SK-N-SH treated with all-trans-retinoic acid at 6 μM for 48 hours (cell line): Measurements from ENCODE around the gene DCBLD1.

Source experiments
- ATAC-seq: fragments of 200-7000 bp; cut with Tn5 transposase; 3 replicates; pipeline ENCODE4 v1.9.1; 2020; ENCODE audit warnings: mild to moderate bottlenecking, moderate library complexity
- ARNTL ChIP-seq: fragments of 450-650 bp; formaldehyde crosslinking; IDR thresholded peaks from 2 replicates; pipeline ENCODE4 v1.5.0; 2020; ENCODE audit warnings: low read depth, mild to moderate bottlenecking, moderate library complexity, borderline replicate concordance
- BACH2 ChIP-seq: fragments of 250-450 bp; sonication (Bioruptor Pico); IDR thresholded peaks from 2 replicates; pipeline ENCODE4 v1.9.0; 2021; ENCODE audit warnings: mild to moderate bottlenecking, borderline replicate concordance
- CSDC2 ChIP-seq: fragments of 250-450 bp; sonication (Bioruptor Pico); IDR thresholded peaks from 2 replicates; pipeline ENCODE4 v1.5.0; 2020; ENCODE audit warnings: mild to moderate bottlenecking, moderate library complexity
- ISL1 ChIP-seq: fragments of 250-450 bp; sonication (Bioruptor Pico); IDR thresholded peaks from 2 replicates; pipeline ENCODE4 v2.1.2; 2022; ENCODE audit warnings: mild to moderate bottlenecking, moderate library complexity
- OSR1 ChIP-seq: fragments of 250-450 bp; sonication (Bioruptor Pico); IDR thresholded peaks from 2 replicates; pipeline ENCODE4 v1.8.0; 2022; ENCODE audit warnings: moderate library complexity, mild to moderate bottlenecking, inconsistent platforms
- POU6F1 ChIP-seq: fragments of 250-450 bp; sonication (Bioruptor Pico); IDR thresholded peaks from 2 replicates; pipeline ENCODE4 v1.8.0; 2021; ENCODE audit warnings: low read depth, mild to moderate bottlenecking, moderate library complexity, borderline replicate concordance
- RARB ChIP-seq: fragments of 250-450 bp; sonication (Bioruptor Pico); IDR thresholded peaks from 2 replicates; pipeline ENCODE4 v1.8.0; 2021; ENCODE audit warnings: mild to moderate bottlenecking, moderate library complexity
- SNAI2 ChIP-seq: fragments of 250-450 bp; sonication (Bioruptor Pico); IDR thresholded peaks from 2 replicates; pipeline ENCODE4 v1.5.0; 2020; ENCODE audit warnings: mild to moderate bottlenecking, moderate library complexity
- TCF4 ChIP-seq: fragments of 250-450 bp; sonication (Bioruptor Pico); IDR thresholded peaks from 2 replicates; pipeline ENCODE4 v1.8.0; 2021; ENCODE audit warnings: mild to moderate bottlenecking, moderate library complexity, borderline replicate concordance
- TOX ChIP-seq: fragments of 250-450 bp; sonication (Bioruptor Pico); IDR thresholded peaks from 2 replicates; pipeline ENCODE4 v1.8.0; 2021; ENCODE audit warnings: mild to moderate bottlenecking, moderate library complexity, borderline replicate concordance
- ZFP3 ChIP-seq: fragments of 250-450 bp; sonication (Bioruptor Pico); IDR thresholded peaks from 2 replicates; pipeline ENCODE4 v1.5.0; 2020; ENCODE audit warnings: mild to moderate bottlenecking, moderate library complexity
- ZNF565 ChIP-seq: fragments of 450-650 bp; formaldehyde crosslinking; conservative IDR thresholded peaks from 2 replicates; pipeline ENCODE4 v1.5.0; 2020; ENCODE audit warnings: low read depth, mild to moderate bottlenecking, moderate library complexity
- ZNF70 ChIP-seq: fragments of 450-650 bp; formaldehyde crosslinking; IDR thresholded peaks from 2 replicates; pipeline ENCODE4 v1.5.0; 2020; ENCODE audit warnings: mild to moderate bottlenecking, moderate library complexity
- ZNF8 ChIP-seq: fragments of 450-650 bp; formaldehyde crosslinking; IDR thresholded peaks from 2 replicates; pipeline ENCODE4 v1.5.0; 2020; ENCODE audit warnings: mild to moderate bottlenecking, moderate library complexity
- TF ChIP-seq, protein P1 (sequence below): fragments of 250-450 bp; sonication (Bioruptor Pico); IDR thresholded peaks from 2 replicates; pipeline ENCODE4 v1.5.1; 2021; ENCODE audit warnings: mild to moderate bottlenecking, moderate library complexity
- TF ChIP-seq, protein P2 (sequence below): fragments of 250-450 bp; sonication (Bioruptor Pico); IDR thresholded peaks from 2 replicates; pipeline ENCODE4 v1.5.1; 2020; ENCODE audit warnings: low read depth, mild to moderate bottlenecking, moderate library complexity
- TF ChIP-seq, protein P3 (sequence below): fragments of 250-450 bp; sonication (Bioruptor Pico); IDR thresholded peaks from 2 replicates; pipeline ENCODE4 v1.5.0; 2020; ENCODE audit warnings: mild to moderate bottlenecking, moderate library complexity
- TF ChIP-seq, protein P4 (sequence below): fragments of 250-450 bp; sonication (Bioruptor Pico); IDR thresholded peaks from 2 replicates; pipeline ENCODE4 v1.8.0; 2020; ENCODE audit warnings: mild to moderate bottlenecking, moderate library complexity, borderline replicate concordance

Gene DCBLD1

DNA sequence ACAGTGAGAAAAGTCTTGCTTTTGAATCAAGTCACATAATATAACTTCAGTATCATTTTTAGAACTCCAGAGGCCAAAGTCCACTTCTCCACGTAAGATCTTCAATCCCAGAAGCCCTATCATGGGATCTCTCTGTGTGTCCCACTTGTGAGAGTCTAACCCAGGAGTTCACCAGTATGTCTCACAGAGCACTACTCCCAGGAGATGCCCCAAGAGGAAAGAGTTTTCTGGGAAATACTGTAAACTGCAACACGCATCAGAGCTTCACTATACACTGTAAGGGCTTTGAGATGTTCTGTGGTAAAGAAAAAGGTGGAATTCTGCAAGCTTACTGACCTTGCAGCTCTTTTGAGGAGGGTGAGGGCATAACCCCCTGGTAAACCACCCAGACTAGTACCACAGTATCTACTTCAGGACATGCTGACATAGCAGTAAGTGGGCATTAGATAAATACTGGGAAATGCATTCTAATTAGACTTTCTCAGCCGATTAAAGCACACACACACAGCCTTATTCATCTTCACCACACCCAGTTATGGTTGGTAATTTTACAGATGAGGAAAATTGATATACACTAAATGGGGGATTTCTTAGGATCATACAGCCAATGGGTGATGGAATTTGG is 12.3 kb downstream of the DCBLD1 start:
- peak; percentile 6 for ATAC-seq
- TF ChIP-seq CSDC2 (CRISPR knock-in tag) (no peak), ZFP3 (CRISPR knock-in tag) (no peak), ZNF70 (CRISPR knock-in tag) (no peak), ZNF565 (CRISPR knock-in tag) (no peak), OSR1 (CRISPR knock-in tag) (no peak), RARB (CRISPR knock-in tag) (no peak), ARNTL (CRISPR knock-in tag) (no peak), SNAI2 (no peak), BACH2 (CRISPR knock-in tag) (no peak), TCF4 (CRISPR knock-in tag) (no peak), ZNF8 (CRISPR knock-in tag) (no peak), ISL1 (CRISPR knock-in tag) (no peak)
- TF ChIP-seq, protein P1, sequence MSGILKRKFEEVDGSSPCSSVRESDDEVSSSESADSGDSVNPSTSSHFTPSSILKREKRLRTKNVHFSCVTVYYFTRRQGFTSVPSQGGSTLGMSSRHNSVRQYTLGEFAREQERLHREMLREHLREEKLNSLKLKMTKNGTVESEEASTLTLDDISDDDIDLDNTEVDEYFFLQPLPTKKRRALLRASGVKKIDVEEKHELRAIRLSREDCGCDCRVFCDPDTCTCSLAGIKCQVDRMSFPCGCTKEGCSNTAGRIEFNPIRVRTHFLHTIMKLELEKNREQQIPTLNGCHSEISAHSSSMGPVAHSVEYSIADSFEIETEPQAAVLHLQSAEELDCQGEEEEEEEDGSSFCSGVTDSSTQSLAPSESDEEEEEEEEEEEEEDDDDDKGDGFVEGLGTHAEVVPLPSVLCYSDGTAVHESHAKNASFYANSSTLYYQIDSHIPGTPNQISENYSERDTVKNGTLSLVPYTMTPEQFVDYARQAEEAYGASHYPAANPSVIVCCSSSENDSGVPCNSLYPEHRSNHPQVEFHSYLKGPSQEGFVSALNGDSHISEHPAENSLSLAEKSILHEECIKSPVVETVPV (CRISPR knock-in tag), result no peak
- TF ChIP-seq, protein P2, sequence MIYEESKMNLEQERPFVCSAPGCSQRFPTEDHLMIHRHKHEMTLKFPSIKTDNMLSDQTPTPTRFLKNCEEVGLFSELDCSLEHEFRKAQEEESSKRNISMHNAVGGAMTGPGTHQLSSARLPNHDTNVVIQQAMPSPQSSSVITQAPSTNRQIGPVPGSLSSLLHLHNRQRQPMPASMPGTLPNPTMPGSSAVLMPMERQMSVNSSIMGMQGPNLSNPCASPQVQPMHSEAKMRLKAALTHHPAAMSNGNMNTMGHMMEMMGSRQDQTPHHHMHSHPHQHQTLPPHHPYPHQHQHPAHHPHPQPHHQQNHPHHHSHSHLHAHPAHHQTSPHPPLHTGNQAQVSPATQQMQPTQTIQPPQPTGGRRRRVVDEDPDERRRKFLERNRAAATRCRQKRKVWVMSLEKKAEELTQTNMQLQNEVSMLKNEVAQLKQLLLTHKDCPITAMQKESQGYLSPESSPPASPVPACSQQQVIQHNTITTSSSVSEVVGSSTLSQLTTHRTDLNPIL, result no peak
- TF ChIP-seq, protein P3, sequence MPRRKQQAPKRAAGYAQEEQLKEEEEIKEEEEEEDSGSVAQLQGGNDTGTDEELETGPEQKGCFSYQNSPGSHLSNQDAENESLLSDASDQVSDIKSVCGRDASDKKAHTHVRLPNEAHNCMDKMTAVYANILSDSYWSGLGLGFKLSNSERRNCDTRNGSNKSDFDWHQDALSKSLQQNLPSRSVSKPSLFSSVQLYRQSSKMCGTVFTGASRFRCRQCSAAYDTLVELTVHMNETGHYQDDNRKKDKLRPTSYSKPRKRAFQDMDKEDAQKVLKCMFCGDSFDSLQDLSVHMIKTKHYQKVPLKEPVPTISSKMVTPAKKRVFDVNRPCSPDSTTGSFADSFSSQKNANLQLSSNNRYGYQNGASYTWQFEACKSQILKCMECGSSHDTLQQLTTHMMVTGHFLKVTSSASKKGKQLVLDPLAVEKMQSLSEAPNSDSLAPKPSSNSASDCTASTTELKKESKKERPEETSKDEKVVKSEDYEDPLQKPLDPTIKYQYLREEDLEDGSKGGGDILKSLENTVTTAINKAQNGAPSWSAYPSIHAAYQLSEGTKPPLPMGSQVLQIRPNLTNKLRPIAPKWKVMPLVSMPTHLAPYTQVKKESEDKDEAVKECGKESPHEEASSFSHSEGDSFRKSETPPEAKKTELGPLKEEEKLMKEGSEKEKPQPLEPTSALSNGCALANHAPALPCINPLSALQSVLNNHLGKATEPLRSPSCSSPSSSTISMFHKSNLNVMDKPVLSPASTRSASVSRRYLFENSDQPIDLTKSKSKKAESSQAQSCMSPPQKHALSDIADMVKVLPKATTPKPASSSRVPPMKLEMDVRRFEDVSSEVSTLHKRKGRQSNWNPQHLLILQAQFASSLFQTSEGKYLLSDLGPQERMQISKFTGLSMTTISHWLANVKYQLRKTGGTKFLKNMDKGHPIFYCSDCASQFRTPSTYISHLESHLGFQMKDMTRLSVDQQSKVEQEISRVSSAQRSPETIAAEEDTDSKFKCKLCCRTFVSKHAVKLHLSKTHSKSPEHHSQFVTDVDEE (CRISPR knock-in tag), result no peak
- TF ChIP-seq, protein P4, sequence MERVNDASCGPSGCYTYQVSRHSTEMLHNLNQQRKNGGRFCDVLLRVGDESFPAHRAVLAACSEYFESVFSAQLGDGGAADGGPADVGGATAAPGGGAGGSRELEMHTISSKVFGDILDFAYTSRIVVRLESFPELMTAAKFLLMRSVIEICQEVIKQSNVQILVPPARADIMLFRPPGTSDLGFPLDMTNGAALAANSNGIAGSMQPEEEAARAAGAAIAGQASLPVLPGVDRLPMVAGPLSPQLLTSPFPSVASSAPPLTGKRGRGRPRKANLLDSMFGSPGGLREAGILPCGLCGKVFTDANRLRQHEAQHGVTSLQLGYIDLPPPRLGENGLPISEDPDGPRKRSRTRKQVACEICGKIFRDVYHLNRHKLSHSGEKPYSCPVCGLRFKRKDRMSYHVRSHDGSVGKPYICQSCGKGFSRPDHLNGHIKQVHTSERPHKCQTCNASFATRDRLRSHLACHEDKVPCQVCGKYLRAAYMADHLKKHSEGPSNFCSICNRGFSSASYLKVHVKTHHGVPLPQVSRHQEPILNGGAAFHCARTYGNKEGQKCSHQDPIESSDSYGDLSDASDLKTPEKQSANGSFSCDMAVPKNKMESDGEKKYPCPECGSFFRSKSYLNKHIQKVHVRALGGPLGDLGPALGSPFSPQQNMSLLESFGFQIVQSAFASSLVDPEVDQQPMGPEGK, result no peak

DNA sequence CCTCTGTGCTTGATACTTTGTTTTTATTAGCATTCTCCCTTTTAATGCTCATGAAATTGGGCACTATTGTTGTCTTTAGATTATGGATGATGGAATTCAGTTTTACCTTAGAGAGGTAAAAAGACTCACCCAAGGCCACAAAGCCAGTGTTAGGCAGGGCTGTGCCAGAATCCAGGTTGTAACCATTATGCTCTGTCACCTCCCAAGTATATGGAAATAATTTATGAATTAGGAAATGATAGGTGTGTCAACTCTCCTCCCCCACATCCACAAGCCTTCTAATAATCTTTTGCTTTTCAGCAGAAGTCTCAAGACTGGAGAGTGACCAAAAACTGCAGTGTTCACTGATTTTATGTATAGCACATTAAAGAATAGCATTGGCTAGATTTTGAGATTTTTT is 13.0 kb downstream of the DCBLD1 start:
- TF ChIP-seq BACH2 (CRISPR knock-in tag) (no peak), TCF4 (CRISPR knock-in tag) (no peak), ZNF70 (CRISPR knock-in tag) (no peak), POU6F1 (CRISPR knock-in tag) (no peak), ZNF565 (CRISPR knock-in tag) (no peak)
- peak; percentile 11 for ATAC-seq

GRCh38 chr6:117495869-117496268 is 13.4 kb downstream of the DCBLD1 start:
- ATAC-seq, result peak; percentile 44

More at GRCh38 chr6:117495869-117496268, 13.4 kb downstream of the DCBLD1 start:
- TF ChIP-seq, protein P4, result no peak; the same call in 1 of the 2 replicates
- no peak for TF ChIP-seq OSR1 (CRISPR knock-in tag)
- peak; percentile 79 for TF ChIP-seq TOX
